H1 (cell line): Measurements from ENCODE around the gene NFYB. TPM values are rescaled to one million over a fixed set of nuclear protein-coding genes. Genes with fewer than 3 reads are reported as not detected.

Source experiments
- CTCF ChIA-PET: fragments of 300-600 bp; sonication (Branson Sonifier 250); formaldehyde crosslinking; loops from one replicate; lab custom pipeline; 2021; ENCODE audit not compliant: partially characterized antibody; lab: Charles Lee
- POLR2A ChIA-PET: fragments of 300-600 bp; sonication (Branson Sonifier 250); formaldehyde crosslinking; loops from one replicate; lab custom pipeline; 2021; ENCODE audit warnings: inconsistent platforms; ENCODE audit not compliant: partially characterized antibody; lab: Charles Lee
- DNase-seq, 2 experiments: peaks; one replicate each; pipeline versions ENCODE4 v3.0.0 to v3.0.0-alpha.2; 2010 to 2022; ENCODE audit warnings: low spot score in 2 of 2, low read depth in 1 of 2, mixed read lengths in 1 of 2
- FAIRE-seq: peaks from 2 replicates; lab custom pipeline; 2011; peaks lifted over from hg19 to GRCh38; lab: Jason Lieb, UNC
- H2AFZ ChIP-seq: 2 replicates; pipeline ENCODE4 v1.8.1; 2012; ENCODE audit warnings: low read length, inconsistent platforms
- H2AK5ac ChIP-seq: 2 replicates; pipeline ENCODE4 v1.6.1; 2013; ENCODE audit warnings: low read depth, low read length
- H2BK120ac ChIP-seq: replicated peaks from 2 replicates; pipeline ENCODE3; 2013; ENCODE audit warnings: low read depth, low read length, inconsistent platforms
- H2BK12ac ChIP-seq: 2 replicates; pipeline ENCODE4 v1.6.1; 2013; ENCODE audit warnings: low read depth, low read length
- H2BK15ac ChIP-seq: 2 replicates; pipeline ENCODE4 v1.6.1; 2013; ENCODE audit warnings: low read length
- H2BK20ac ChIP-seq: 2 replicates; pipeline ENCODE4 v1.6.1; 2013; ENCODE audit warnings: low read length
- H2BK5ac ChIP-seq: 2 replicates; pipeline ENCODE4 v1.6.1; 2013; ENCODE audit warnings: low read depth, low read length
- H3K14ac ChIP-seq: 2 replicates; pipeline ENCODE4 v1.6.1; 2013; ENCODE audit warnings: inconsistent platforms; ENCODE audit not compliant: insufficient read length
- H3K18ac ChIP-seq: 2 replicates; pipeline ENCODE4 v1.6.1; 2013; ENCODE audit warnings: low read length; ENCODE audit errors: extremely low read depth
- H3K23ac ChIP-seq: 2 replicates; pipeline ENCODE4 v1.6.1; 2013; ENCODE audit warnings: inconsistent platforms; ENCODE audit not compliant: insufficient read length
- H3K23me2 ChIP-seq: 2 replicates; pipeline ENCODE4 v1.6.1; 2013; ENCODE audit warnings: low read depth, low read length
- H3K27ac ChIP-seq: 2 replicates; pipeline ENCODE4 v1.6.1; 2011; ENCODE audit warnings: low read depth, low read length, inconsistent platforms
- H3K27me3 ChIP-seq, 4 experiments: replicated peaks in 1 of 4; 1 replicate in 1 of 4; 2 replicates in 3 of 4; pipeline versions ENCODE4 v1.6.1 to v1.8.1; 2011 to 2013; ENCODE audit warnings: low read length in 3 of 4, mild to moderate bottlenecking in 3 of 4, inconsistent platforms in 2 of 4, mixed read lengths in 2 of 4, moderate library complexity in 1 of 4; ENCODE audit not compliant: control insufficient read depth in 3 of 4, insufficient read depth in 3 of 4; ENCODE audit errors: extremely low read depth in 1 of 4
- H3K36me3 ChIP-seq, 4 experiments: 2 replicates each; pipeline versions ENCODE4 v1.6.1 to v1.8.1; 2011 to 2013; ENCODE audit warnings: mild to moderate bottlenecking in 4 of 4, low read length in 3 of 4, moderate library complexity in 2 of 4, control low read depth in 1 of 4, inconsistent platforms in 1 of 4; ENCODE audit not compliant: insufficient read depth in 4 of 4, control insufficient read depth in 2 of 4
- H3K4ac ChIP-seq: replicated peaks from 2 replicates; pipeline ENCODE3; 2013; ENCODE audit warnings: low read length, low read depth, mixed read lengths, inconsistent platforms; ENCODE audit not compliant: insufficient read length
- H3K4me1 ChIP-seq, 4 experiments: replicated peaks in 1 of 4; 1 replicate in 1 of 4; 2 replicates in 3 of 4; pipeline versions ENCODE4 v1.6.1 to v1.8.1; 2011 to 2013; ENCODE audit warnings: low read length in 3 of 4, inconsistent platforms in 2 of 4, mixed read lengths in 1 of 4; ENCODE audit not compliant: insufficient read depth in 4 of 4, control insufficient read depth in 3 of 4
- H3K4me2 ChIP-seq, 2 experiments: 2 replicates each; pipeline versions ENCODE4 v1.6.1 to v1.8.1; 2011 to 2013; ENCODE audit warnings: low read depth in 2 of 2, low read length in 2 of 2, control low read depth in 1 of 2, inconsistent platforms in 1 of 2, mild to moderate bottlenecking in 1 of 2; ENCODE audit not compliant: insufficient read depth in 1 of 2
- H3K4me3 ChIP-seq, 4 experiments: fragments of 200-600, 300-600 bp in 1 of 4; sonication (generic), shearing (Covaris generic), sonication (Bioruptor Twin) in 1 of 4; 2 replicates each; pipeline versions ENCODE4 v1.5.1 to v1.8.1; 2011 to 2016; ENCODE audit warnings: low read length in 4 of 4, low read depth in 3 of 4, control low read depth in 2 of 4, inconsistent platforms in 2 of 4, mild to moderate bottlenecking in 2 of 4, mixed read lengths in 1 of 4, moderate library complexity in 1 of 4; ENCODE audit not compliant: insufficient read depth in 2 of 4; ENCODE audit errors: extremely low read depth in 1 of 4
- H3K56ac ChIP-seq: replicated peaks from 2 replicates; pipeline ENCODE3; 2013; ENCODE audit warnings: low read depth, mild to moderate bottlenecking, mixed read lengths, low read length, inconsistent platforms; ENCODE audit not compliant: insufficient read length
- H3K79me1 ChIP-seq: 2 replicates; pipeline ENCODE4 v1.6.1; 2013; ENCODE audit warnings: low read depth, low read length, control low read depth
- H3K79me2 ChIP-seq, 2 experiments: 2 replicates each; pipeline versions ENCODE4 v1.6.1 to v1.8.1; 2012 to 2013; ENCODE audit warnings: low read length in 2 of 2, mild to moderate bottlenecking in 2 of 2, inconsistent platforms in 1 of 2; ENCODE audit not compliant: insufficient read depth in 2 of 2, control insufficient read depth in 1 of 2
- H3K9ac ChIP-seq, 4 experiments: replicated peaks in 1 of 4; 1 replicate in 1 of 4; 2 replicates in 3 of 4; pipeline versions ENCODE4 v1.6.1 to v1.8.1; 2011 to 2013; ENCODE audit warnings: low read depth in 3 of 4, low read length in 3 of 4, control low read depth in 2 of 4, mild to moderate bottlenecking in 2 of 4, moderate library complexity in 2 of 4, inconsistent platforms in 1 of 4; ENCODE audit errors: extremely low read depth in 1 of 4
- H3K9me3 ChIP-seq, 2 experiments: 2 replicates each; pipeline versions ENCODE4 v1.6.1 to v1.8.1; 2012 to 2013; ENCODE audit warnings: mild to moderate bottlenecking in 2 of 2, moderate library complexity in 2 of 2, control low read depth in 1 of 2, inconsistent platforms in 1 of 2, low read depth in 1 of 2, low read length in 1 of 2, mixed read lengths in 1 of 2; ENCODE audit not compliant: insufficient read depth in 2 of 2
- H4K20me1 ChIP-seq, 2 experiments: replicated peaks in 1 of 2; 2 replicates each; pipeline versions ENCODE3 to v1.8.1; 2011 to 2013; ENCODE audit warnings: inconsistent platforms in 2 of 2, low read length in 2 of 2, mild to moderate bottlenecking in 1 of 2; ENCODE audit not compliant: insufficient read depth in 2 of 2, control insufficient read depth in 1 of 2
- H4K5ac ChIP-seq: 2 replicates; pipeline ENCODE4 v1.6.1; 2013; ENCODE audit warnings: low read length, low read depth, mixed read lengths, inconsistent platforms; ENCODE audit not compliant: insufficient read length
- H4K8ac ChIP-seq: 2 replicates; pipeline ENCODE4 v1.8.0; 2013; ENCODE audit warnings: mild to moderate bottlenecking, moderate library complexity, low read length, inconsistent platforms; ENCODE audit not compliant: insufficient read depth; ENCODE audit errors: extremely low read depth
- H4K91ac ChIP-seq: replicated peaks from 2 replicates; pipeline ENCODE3; 2013; ENCODE audit warnings: low read length, mixed read lengths, inconsistent platforms; ENCODE audit not compliant: insufficient read length
- WGBS, 2 experiments: shearing (Covaris generic) in 1 of 2; methylation state at CpG; one replicate each; pipeline versions ENCODE4 v1.1.6 to v1.1.7; 2013 to 2015; ENCODE audit warnings: low lambda C conversion rate in 2 of 2, mixed read lengths in 2 of 2, inconsistent platforms in 1 of 2, low coverage in 1 of 2, missing lambda C conversion rate in 1 of 2; ENCODE audit not compliant: insufficient replicate concordance in 2 of 2, insufficient coverage in 1 of 2, insufficient read length in 1 of 2; ENCODE audit errors: extremely low coverage in 1 of 2, missing lambda C conversion rate in 1 of 2; 5-methylcytosine and 5-hydroxymethylcytosine counted together
- polyA plus RNA-seq, 7 experiments: library from polyadenylated mRNA; depleted of rRNA in 3 of 7; stranded (reverse) in 5 of 7; unstranded in 2 of 7; fragments of >200 nt in 5 of 7; fragments of 200-250 nt in 2 of 7; gene quantifications; 1 replicate in 5 of 7; 2 replicates in 1 of 7; 4 replicates in 1 of 7; pipeline versions ENCODE4 v1.2.1 to v1.2.3, GENCODE V29; 2011 to 2013; ENCODE audit warnings: missing spikeins in 2 of 7, mixed read lengths in 2 of 7
- total RNA-seq: library from RNA; stranded (reverse); fragmentation: NEBNext Ultra II Directional; extraction: Animal tissue kit (Norgen Biotek cat#: 25700); gene quantifications from 2 replicates; pipeline ENCODE4 v1.2.1, GENCODE V29; 2021

NFYB gene
- total and polyA plus RNA-seq, 2 of the 8 experiments (the other 6 are each of a cell fraction or from before 2014, with no cell fraction given) = 29.1 to 43.5 TPM

- FAIRE-seq (no peak), DNase-seq (no peak)
- H3K27me3 ChIP-seq = no peaks in the 10 kb centered on the region
- H2AK5ac ChIP-seq = no peak overlapping the region
- H3K4me3 ChIP-seq = no peak overlapping the region
- H2AFZ ChIP-seq = no peak overlapping the region
- WGBS, 2 experiments = 86% methylated on average over 9 of the region's 9 CpGs; no CpG with 5 or more reads in 1 of the 2 experiments
- peaks cover 2 to 91% (median 28%) of the 10 kb centered on the region in 4 experiments; a peak in 6 of 8 replicates for H3K36me3 ChIP-seq
- no peaks in the 10 kb centered on the region for H3K79me2 ChIP-seq
- H3K4ac ChIP-seq = no peak overlapping the region
- ChIA-PET CTCF (interaction anchor here (0.8 to 2.0 kb wide), 3 partner anchors 9 to 15 kb away, joined by 3 to 17 read pairs (median 3); no protein-coding TSS in a partner anchor), POLR2A (no interaction called here)
- no peak overlapping the region for H2BK20ac ChIP-seq
- H2BK15ac ChIP-seq = no peak overlapping the region
- no peaks in the 10 kb centered on the region for H4K20me1 ChIP-seq
- H3K23ac ChIP-seq = no peak overlapping the region
- no peak overlapping the region for H3K9ac ChIP-seq
- H3K14ac ChIP-seq = no peak overlapping the region
- H3K27ac ChIP-seq = no peak overlapping the region; the same call in 1 of the 2 replicates
- no peak overlapping the region for H4K8ac ChIP-seq
- no peaks in the 10 kb centered on the region for H3K23me2 ChIP-seq
- H3K79me1 ChIP-seq = no peaks in the 10 kb centered on the region
- no peak overlapping the region for H3K18ac ChIP-seq
- H2BK12ac ChIP-seq = no peak overlapping the region
- H2BK5ac ChIP-seq = no peak overlapping the region
- no peak overlapping the region for H3K56ac ChIP-seq
- H3K4me1 ChIP-seq = peaks cover 0 to 6% (median 0%) of the 10 kb centered on the region in 4 experiments; a peak in 2 of 7 replicates
- no peaks in the 10 kb centered on the region for H3K9me3 ChIP-seq
- no peak overlapping the region for H3K4me2 ChIP-seq
- no peak overlapping the region for H4K5ac ChIP-seq
- no peak overlapping the region for H4K91ac ChIP-seq
- no peak overlapping the region for H2BK120ac ChIP-seq
Observed at GRCh38 chr12:104122298-104122697, 15.7 kb downstream of the NFYB start.
